GM12865 (cell line): ENCODE measurements around the gene DPYSL5.

ENCODE experiments used
- DNase-seq: peaks from one replicate; pipeline ENCODE4 v3.0.0; 2010; ENCODE audit warnings: low read depth
- H3K4me3 ChIP-seq: 2 replicates; pipeline ENCODE4 v1.5.1; 2011; ENCODE audit warnings: mild to moderate bottlenecking, low read depth, low read length, control low read depth
- TF ChIP-seq, protein P1 (sequence below): IDR thresholded peaks from 2 replicates; pipeline ENCODE4 v1.5.1; 2011; ENCODE audit warnings: low read length, control low read depth, low read depth, inconsistent platforms; ENCODE audit not compliant: insufficient read depth; ENCODE audit errors: missing control alignments

Gene DPYSL5

DNA sequence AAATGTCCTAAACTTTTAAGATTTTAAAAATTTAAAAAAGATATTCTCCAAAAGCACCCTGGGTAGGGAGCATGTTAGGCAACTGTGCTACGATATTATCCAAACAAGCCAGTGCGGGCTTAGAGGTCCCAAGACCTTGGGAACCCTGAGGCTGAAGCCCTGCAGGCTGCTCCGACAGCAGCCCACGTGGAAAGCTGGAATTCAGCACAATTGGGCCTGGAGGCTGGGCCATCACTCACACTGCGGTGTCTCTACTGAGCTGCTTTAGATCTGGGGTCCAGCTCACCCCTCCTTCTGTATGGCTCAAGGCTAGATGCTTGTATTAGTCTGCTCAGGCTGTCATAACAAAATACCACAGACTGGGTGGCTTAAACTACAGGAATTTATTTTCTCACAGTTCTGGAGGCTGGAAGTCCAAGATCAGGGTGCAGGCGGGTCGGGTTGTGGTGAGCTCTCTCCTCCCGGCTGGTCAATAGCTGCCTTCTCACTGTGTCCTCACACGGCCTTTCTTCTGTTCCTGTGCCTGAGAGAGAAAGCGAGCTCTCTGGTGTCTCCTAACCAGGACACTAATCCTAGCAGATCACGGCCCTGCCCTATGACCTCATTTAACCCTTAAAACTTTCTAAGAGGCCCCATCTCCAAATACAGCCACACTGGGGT is 42.5 kb downstream of the DPYSL5 start:
- TF ChIP-seq, protein P1, sequence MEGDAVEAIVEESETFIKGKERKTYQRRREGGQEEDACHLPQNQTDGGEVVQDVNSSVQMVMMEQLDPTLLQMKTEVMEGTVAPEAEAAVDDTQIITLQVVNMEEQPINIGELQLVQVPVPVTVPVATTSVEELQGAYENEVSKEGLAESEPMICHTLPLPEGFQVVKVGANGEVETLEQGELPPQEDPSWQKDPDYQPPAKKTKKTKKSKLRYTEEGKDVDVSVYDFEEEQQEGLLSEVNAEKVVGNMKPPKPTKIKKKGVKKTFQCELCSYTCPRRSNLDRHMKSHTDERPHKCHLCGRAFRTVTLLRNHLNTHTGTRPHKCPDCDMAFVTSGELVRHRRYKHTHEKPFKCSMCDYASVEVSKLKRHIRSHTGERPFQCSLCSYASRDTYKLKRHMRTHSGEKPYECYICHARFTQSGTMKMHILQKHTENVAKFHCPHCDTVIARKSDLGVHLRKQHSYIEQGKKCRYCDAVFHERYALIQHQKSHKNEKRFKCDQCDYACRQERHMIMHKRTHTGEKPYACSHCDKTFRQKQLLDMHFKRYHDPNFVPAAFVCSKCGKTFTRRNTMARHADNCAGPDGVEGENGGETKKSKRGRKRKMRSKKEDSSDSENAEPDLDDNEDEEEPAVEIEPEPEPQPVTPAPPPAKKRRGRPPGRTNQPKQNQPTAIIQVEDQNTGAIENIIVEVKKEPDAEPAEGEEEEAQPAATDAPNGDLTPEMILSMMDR = no peak
- no peak for DNase-seq
- no peak overlapping the region for H3K4me3 ChIP-seq

DNA sequence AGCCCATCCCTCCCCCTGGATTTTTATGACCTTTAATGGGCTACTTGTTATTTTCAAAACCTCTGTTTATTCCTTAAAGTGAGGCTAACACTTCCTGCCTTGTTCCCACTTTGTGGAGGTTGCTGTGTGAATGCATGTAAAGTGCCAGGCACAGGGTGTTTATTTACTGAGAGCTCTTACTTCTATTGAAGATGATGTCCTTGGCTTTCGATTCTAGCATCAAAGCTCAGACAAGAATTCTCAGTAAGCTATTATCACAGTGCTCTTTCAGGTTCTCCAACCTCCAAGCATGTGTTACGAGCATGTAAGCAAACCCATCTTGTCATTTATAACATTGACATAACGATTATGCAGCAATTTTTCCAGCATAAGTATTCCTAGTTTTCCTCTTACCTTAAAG is 44.2 kb downstream of the DPYSL5 start:
- TF ChIP-seq, protein P1 = no peak
- no peak overlapping the region for H3K4me3 ChIP-seq
- no peak for DNase-seq

DNA sequence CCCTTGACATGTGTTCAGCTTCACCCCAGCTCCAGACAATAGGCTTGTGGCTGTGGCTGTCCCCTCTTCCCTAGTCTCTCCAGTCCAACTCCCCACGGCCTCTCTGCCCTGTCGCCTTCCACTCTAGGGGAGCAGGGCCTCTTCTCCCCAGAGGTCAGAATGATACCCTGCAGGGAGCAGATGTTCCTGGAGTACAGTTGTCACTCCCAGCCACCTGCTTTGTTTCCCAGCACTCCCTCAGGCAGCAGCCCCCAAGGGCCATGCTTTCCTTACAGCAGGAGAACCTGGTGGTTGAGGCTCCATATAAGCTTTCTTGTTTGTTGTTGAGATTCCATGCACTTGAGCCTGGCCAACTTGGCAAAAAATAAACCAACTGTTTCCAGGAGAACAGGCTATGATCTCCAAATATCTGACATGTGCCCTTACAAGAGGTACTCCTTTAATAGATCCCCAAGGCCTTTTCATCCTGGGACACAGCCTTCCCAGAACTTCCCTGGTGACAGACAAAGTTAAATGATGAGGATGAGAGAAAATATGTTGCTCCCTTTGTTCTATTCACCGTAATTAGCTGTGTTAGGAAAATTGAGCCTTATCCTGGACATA is 45.1 kb downstream of the DPYSL5 start:
- TF ChIP-seq, protein P1 = no peak
- DNase-seq = no peak
- no peak overlapping the region for H3K4me3 ChIP-seq

DNA sequence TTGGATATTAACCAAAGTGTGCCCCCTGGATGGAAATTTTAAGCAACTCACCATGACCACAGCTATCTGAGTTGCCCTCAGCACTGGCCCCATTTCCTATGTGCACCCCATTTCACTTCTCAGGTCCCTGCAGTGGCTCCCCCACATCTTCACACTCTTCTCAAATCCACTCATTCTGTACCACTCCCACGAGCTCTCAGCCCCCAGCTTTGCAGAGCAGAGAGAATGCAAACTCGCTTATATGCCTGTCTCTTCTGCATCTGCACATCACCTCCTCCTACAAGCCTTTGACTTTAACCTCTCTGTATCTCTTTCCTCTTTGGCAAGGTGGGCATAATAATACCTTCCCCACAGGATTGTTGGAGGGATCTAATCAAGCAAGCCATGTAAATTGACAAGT is 46.2 kb downstream of the DPYSL5 start:
- no peak overlapping the region for H3K4me3 ChIP-seq
- no peak for DNase-seq
- TF ChIP-seq, protein P1 = no peak

DNA sequence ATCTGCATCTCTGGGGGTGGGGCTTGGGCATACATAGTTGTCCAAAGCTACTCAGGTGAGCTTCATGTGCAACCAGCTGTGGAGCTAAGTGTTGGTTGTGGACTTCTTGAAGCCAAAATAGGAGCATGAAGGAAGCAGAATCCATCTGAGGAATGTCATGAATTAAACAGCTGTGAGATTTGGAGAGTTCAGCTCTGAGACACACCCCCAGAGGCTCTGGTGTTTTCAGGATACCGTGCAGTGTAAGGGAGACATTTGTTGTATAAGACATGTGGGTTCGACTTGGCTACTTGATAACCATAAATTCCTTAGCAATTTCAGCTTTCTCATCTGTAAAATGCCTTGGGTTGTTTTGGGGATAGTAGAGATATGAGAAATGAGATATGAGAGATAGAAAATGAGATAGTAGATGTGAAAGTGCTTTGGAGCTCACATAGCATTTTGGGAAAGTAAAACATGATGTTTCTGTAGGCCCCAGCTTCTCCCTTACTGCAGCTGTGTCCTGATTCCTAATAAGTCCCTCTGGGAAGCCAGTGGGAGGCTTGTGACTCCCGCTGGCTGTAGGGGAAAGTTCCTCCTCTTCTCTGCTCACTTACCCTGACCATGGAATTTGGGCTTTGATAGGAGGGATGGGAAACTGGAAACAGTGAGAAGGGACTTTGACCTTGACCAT is 50.0 kb downstream of the DPYSL5 start:
- no peak overlapping the region for H3K4me3 ChIP-seq
- TF ChIP-seq, protein P1 = no peak
- DNase-seq = no peak

DNA sequence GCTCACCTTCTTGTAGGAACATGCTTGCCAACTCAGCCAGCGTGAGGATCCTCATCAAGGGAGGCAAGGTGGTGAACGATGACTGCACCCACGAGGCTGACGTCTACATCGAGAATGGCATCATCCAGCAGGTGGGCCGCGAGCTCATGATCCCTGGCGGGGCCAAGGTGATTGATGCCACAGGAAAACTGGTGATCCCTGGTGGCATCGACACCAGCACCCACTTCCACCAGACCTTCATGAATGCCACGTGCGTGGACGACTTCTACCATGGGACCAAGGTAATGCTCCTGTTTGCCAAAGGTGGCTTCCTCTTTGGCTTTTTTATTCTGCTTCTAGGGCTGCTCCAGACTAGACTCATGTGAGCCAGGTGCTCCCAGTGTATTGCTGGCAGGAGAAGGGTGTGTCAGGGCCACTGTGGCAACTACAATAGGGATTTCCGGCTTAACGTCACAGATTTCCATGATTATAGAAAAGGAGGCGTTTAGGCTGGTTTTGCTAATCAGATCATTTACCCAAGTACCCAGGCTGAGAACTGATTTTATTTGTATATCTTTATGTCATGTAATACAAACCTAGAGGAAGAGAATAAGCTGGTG is 50.6 kb downstream of the DPYSL5 start:
- no peak for DNase-seq
- no peak overlapping the region for H3K4me3 ChIP-seq
- TF ChIP-seq, protein P1 = no peak
